ENCODE results near the gene PIM1. TPM values are rescaled to one million over a fixed set of nuclear protein-coding genes. Genes with fewer than 3 reads are reported as not detected.

The PIM1 gene
- total RNA-seq, 4 donors from 2014 or later, result 16.1 to 35.9 (median 22.6) TPM

DNA sequence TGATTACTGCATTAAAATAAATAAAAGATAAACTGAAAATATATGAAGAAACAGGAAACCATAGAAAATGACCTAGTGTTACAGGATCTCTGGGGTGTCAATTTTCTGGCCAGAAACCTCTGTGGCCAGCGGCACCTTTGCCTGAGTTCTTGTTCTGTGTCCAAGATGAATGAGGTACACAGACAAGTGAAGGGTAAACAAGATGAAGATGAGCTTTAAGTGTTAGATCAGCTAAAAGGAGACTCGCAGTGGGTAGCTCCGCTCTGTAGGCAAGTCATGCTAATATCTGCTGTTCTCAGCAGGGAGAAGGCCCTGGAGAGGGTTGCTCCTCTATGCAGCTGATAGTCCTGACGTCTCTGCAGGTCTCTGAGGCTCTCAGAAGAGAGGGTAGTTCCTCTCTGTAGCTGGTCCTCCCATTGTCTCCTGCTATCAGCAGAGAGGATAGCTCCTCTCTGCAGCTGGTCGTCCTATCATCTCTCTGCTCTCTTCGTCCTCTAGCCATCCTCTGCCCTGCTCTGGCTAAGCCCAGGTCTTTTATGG is 51.7 kb downstream of the PIM1 start:
- TF ChIP-seq, protein P1, sequence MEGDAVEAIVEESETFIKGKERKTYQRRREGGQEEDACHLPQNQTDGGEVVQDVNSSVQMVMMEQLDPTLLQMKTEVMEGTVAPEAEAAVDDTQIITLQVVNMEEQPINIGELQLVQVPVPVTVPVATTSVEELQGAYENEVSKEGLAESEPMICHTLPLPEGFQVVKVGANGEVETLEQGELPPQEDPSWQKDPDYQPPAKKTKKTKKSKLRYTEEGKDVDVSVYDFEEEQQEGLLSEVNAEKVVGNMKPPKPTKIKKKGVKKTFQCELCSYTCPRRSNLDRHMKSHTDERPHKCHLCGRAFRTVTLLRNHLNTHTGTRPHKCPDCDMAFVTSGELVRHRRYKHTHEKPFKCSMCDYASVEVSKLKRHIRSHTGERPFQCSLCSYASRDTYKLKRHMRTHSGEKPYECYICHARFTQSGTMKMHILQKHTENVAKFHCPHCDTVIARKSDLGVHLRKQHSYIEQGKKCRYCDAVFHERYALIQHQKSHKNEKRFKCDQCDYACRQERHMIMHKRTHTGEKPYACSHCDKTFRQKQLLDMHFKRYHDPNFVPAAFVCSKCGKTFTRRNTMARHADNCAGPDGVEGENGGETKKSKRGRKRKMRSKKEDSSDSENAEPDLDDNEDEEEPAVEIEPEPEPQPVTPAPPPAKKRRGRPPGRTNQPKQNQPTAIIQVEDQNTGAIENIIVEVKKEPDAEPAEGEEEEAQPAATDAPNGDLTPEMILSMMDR (IDR thresholded peaks at IDR 0.05; ENCODE audit: low read depth), result no peak

GRCh38 chr6:37222125-37222967 is 52.4 kb downstream of the PIM1 start:
- TF ChIP-seq, protein P1 (IDR thresholded peaks at IDR 0.05; ENCODE audit: low read depth), result no peak

DNA sequence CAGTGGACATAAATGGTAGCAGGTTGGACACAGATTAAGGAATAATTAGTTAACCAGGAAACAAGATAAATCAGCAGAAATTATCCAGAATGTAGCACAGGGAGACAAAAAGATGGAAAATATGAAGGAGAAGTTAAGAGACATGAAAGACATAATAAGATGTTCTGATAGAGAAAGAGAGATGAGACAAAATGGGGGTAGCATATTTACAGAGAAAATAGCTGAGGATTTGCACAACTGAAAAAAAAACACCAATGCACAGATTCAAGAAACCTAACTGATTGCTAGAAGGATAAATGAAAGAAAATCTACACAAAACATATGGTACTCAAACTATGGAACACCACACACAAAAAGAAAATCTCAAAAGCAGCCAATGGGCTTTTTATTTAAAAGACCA is 53.0 kb downstream of the PIM1 start:
- TF ChIP-seq, protein P1 (IDR thresholded peaks at IDR 0.05; ENCODE audit: low read depth), result no peak

Other genes starting within 250 kb of the PIM1 start
- gene PI16, start 215.4 kb upstream of the PIM1 start, total RNA-seq, result 10 to 100 TPM in 2 of 4 donors, 1 to 10 TPM in 2; 5.7 to 23.8 (median 10.1) TPM
- 100 to 1,000 TPM; 153 to 224 (median 196) TPM for gene MTCH1, start 184.0 kb upstream of the PIM1 start, total RNA-seq
- gene FGD2, start 164.5 kb upstream of the PIM1 start, total RNA-seq, result 100 to 1,000 TPM in 1 of 4 donors, 10 to 100 TPM in 3; 37.3 to 102 (median 54.3) TPM
- gene TBC1D22B, start 87.6 kb downstream of the PIM1 start, total RNA-seq, result 1 to 10 TPM; 4.8 to 5.5 (median 5.2) TPM
- gene TMEM217, start 88.0 kb downstream of the PIM1 start, total RNA-seq, result under 1 TPM in 2 of 4 donors, not detected in 2; 0.34 to 0.44 TPM
- gene RNF8, start 183.8 kb downstream of the PIM1 start, total RNA-seq, result 10 to 100 TPM in 3 of 4 donors, 1 to 10 TPM in 1; 8.8 to 15.0 (median 14.1) TPM

Data from subcutaneous adipose tissue (tissue), 4 donors.